Activated T-cell treated with anti-CD3 and anti-CD28 coated beads, Interleukin-2, amount 50 U/mL, for 24 hours (primary cell): ENCODE measurements around the gene CERS4.
A peak's percentile ranks its signal among the peaks of the same experiment; 100 is the strongest.
"Not testable (repeated sequence)": the region's sequence is repeated elsewhere in the genome, so short reads cannot be mapped to it uniquely, and the experiment has no call there.

Source experiments
- DNase-seq: peaks from one replicate; pipeline ENCODE4 v3.0.0-alpha.2; 2020
- H3K27ac Mint-ChIP-seq: 2 replicates; pipeline ENCODE4 v1.8.0; 2020; ENCODE audit warnings: mild to moderate bottlenecking, mixed read lengths
- H3K27me3 Mint-ChIP-seq: 2 replicates; pipeline ENCODE4 v1.8.0; 2020; ENCODE audit warnings: mixed read lengths
- H3K36me3 Mint-ChIP-seq: 2 replicates; pipeline ENCODE4 v1.8.0; 2020; ENCODE audit warnings: low read depth, mixed read lengths
- H3K4me1 Mint-ChIP-seq: 2 replicates; pipeline ENCODE4 v1.8.0; 2020; ENCODE audit warnings: low read depth, mixed read lengths
- H3K4me3 Mint-ChIP-seq: 2 replicates; pipeline ENCODE4 v1.8.0; 2020; ENCODE audit warnings: mild to moderate bottlenecking, moderate library complexity, mixed read lengths
- H3K9me3 Mint-ChIP-seq: 2 replicates; pipeline ENCODE4 v1.8.0; 2020; ENCODE audit warnings: mixed read lengths

The CERS4 gene, protein sequence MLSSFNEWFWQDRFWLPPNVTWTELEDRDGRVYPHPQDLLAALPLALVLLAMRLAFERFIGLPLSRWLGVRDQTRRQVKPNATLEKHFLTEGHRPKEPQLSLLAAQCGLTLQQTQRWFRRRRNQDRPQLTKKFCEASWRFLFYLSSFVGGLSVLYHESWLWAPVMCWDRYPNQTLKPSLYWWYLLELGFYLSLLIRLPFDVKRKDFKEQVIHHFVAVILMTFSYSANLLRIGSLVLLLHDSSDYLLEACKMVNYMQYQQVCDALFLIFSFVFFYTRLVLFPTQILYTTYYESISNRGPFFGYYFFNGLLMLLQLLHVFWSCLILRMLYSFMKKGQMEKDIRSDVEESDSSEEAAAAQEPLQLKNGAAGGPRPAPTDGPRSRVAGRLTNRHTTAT

DNA sequence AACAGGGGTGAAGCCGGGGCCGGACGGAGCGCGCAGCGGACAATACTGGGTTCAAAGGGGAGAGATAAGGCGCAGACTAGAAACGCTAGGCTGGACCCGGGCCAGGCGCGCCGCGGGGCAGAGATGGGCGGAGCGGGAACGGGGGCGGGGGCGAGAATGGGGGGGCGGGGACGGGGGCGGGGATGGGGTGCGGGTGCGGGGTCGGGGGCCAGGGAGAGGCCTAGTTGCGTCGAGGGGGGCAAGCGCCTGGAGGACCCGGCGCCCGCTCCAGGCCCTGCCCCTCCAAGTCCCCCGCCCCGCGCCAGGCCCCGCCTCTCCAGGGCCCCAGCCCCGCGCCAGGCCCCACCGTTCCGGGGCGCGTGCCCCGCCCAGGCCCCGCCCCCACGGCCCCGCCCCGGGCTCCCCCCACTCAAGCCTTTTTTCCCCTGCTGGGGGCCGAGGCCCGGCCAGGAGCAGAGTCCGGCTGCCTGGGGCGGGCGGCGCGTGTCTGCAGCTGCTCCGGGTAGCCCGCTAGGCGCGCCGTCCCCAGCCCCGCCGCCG, at the start of gene CERS4:
TSS of gene CERS4 (plus strand) at position 449 of the 540 bp plus-strand sequence. CDS start 41,707 bp downstream, outside the sequence.
- peak; percentile 85 for DNase-seq

DNA sequence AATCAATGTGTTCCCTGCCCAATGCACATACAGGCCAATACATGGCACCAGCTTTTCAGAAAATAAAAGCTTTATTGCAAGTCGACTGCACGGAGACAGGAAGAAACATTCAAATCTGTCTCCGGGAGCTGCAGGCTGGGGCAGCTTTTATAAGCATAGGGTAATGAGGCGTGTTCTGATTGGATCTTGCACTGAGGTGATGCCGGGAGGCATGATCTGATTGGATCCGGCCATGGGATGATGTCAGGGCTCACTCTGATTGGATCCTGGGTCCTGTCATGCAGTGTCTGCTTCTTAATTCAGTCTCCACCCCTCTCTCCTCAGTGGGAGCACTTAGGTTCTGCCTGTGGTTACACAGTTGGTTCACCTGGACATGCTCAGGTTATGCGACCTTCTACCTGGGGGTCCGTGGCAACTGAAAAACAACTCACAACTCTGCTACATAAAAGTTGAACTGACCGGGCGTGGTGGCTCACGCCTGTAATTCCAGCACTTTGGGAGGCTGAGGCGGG, 48.0 kb upstream of the CERS4 start:
- Mint-ChIP-seq H3K4me3 (no peak overlapping the region), H3K27me3 (peaks cover 10% of the 10 kb centered on the region)

More for the DNA sequence above, at the start of gene CERS4:
- Mint-ChIP-seq H3K4me3 (peak within 1 kb of the TSS; percentile 95), H3K27ac (peak within 1 kb of the TSS; percentile 95), H3K4me1 (peaks cover 25% of the 10 kb centered on the region), H3K27me3 (no peaks in the 10 kb centered on the region), H3K36me3 (peaks cover 22% of the 10 kb centered on the region), H3K9me3 (no peaks in the 10 kb centered on the region)

DNA sequence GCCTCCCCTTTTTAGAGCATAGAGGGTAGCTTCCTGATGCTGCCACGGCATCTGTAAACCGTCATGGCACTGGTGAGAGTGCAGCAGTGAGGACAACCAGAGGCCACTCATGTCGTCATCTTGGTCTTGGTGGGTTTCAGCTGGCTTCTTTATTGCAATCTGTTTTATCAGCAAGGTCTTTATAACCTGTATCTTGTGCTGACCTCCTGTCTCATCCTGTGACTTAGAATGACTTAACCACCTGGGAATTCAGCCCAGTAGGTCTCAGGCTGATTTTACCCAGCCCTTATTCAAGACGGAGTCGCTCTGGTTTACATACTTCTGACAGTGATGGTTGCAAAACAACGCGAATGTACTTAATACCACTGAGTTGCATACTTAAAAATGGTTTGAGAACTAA, 45.4 kb upstream of the CERS4 start:
- no peaks in the 10 kb centered on the region for H3K9me3 Mint-ChIP-seq

More for the DNA sequence above, 48.0 kb upstream of the CERS4 start:
- Mint-ChIP-seq H3K36me3 (no peaks in the 10 kb centered on the region), H3K27ac (peak overlapping the region; percentile 80), H3K9me3 (no peaks in the 10 kb centered on the region), H3K4me1 (peaks cover 6% of the 10 kb centered on the region)
- no peak for DNase-seq

DNA sequence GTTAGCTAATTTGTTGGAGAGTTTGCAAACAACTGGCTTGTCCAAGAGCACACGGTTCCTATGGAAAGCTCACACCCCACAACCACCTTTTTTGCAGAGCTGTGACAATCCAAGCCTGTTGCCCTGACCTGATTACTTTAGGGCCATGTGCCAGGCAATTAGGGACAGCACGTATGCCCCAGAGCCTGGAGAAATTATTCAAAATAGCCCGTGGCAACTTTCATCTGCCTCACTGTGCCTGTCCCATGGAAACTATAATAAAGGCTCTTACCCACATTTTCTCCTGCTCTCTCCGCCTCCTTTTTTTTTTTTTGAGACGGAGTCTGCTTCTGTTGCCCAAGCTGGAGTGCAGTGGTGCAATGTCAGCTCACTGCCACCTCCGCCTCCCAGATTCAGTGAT, 41.2 kb upstream of the CERS4 start:
- no peak for DNase-seq
- no peaks in the 10 kb centered on the region for H3K27me3 Mint-ChIP-seq
- no peaks in the 10 kb centered on the region for H3K36me3 Mint-ChIP-seq
- H3K4me3 Mint-ChIP-seq: no peak overlapping the region
- H3K27ac Mint-ChIP-seq: no peak overlapping the region
- no peaks in the 10 kb centered on the region for H3K4me1 Mint-ChIP-seq
- no peaks in the 10 kb centered on the region for H3K9me3 Mint-ChIP-seq

More for the DNA sequence above, 45.4 kb upstream of the CERS4 start:
- Mint-ChIP-seq H3K27ac (no peak overlapping the region), H3K36me3 (no peaks in the 10 kb centered on the region), H3K4me3 (no peak overlapping the region), H3K27me3 (no peaks in the 10 kb centered on the region), H3K4me1 (peaks cover 6% of the 10 kb centered on the region)
- DNase-seq: no peak

DNA sequence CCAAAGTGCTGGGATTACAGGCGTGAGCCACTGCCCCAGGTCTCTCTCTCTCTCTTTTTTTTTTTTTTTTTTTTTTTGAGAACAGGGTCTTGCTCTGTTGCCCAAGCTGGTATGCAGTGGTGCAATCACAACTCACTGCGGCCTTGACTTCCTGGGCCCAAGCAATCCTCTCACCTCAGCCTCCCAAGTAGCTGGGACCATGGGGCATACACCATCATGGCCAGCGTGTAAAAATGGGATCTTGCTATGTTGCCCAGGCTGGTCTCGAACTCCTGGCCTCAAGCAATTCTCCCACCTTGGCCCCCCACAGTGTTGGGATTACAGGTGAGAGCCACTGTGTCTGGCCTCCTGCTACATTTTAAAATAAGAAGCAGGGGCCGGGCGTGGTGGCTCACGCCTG, 40.6 kb upstream of the CERS4 start:
- Mint-ChIP-seq H3K27ac (no peak overlapping the region), H3K36me3 (no peaks in the 10 kb centered on the region), H3K4me1 (no peaks in the 10 kb centered on the region), H3K4me3 (no peak overlapping the region), H3K27me3 (no peaks in the 10 kb centered on the region), H3K9me3 (no peaks in the 10 kb centered on the region)
- DNase-seq: no peak

DNA sequence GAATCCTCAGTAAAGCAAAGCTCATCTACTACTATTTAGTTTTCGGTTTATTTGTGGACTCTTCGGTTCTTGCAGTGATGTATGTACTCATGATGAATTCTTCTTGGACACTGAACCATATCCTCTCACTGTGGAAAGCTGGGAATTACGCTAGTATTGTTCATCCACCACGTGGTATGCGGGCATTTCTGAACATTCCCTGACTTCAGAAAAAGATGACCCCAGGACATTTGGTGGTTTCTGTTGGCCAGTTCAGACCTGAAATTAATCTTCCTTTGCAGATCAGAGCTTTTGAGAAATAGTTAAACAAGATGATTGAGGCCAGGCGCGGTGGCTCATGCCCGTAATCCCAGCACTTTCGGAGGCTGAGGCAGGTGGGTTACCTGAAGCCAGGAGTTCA, 34.5 kb upstream of the CERS4 start:
- Mint-ChIP-seq H3K36me3 (no peaks in the 10 kb centered on the region), H3K9me3 (no peaks in the 10 kb centered on the region), H3K27me3 (no peaks in the 10 kb centered on the region), H3K4me1 (no peaks in the 10 kb centered on the region), H3K4me3 (no peak overlapping the region), H3K27ac (no peak overlapping the region)
- no peak for DNase-seq

DNA sequence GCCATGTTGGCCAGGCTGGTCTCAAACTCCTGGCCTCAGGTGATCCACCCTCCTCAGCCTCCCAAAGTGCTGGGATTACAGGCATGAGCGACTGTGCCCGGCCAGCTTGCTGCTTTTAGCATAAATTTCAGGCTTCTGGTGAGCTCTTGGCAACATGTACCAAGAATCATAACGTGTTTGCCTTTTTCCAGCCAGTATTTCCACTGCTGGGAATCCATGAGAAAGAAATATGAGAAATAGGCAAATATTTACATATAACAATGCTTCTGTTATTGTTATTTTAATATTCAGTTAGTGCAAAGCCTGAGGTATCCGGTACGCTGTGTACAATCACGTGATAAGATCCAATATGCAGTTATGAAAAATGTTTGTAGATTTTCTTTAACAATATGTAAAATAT, 29.2 kb upstream of the CERS4 start:
- DNase-seq: no peak
- H3K36me3 Mint-ChIP-seq: no peaks in the 10 kb centered on the region
- no peaks in the 10 kb centered on the region for H3K27me3 Mint-ChIP-seq
- no peak overlapping the region for H3K4me3 Mint-ChIP-seq
- no peaks in the 10 kb centered on the region for H3K9me3 Mint-ChIP-seq
- peaks cover 8% of the 10 kb centered on the region for H3K4me1 Mint-ChIP-seq
- no peak overlapping the region for H3K27ac Mint-ChIP-seq

DNA sequence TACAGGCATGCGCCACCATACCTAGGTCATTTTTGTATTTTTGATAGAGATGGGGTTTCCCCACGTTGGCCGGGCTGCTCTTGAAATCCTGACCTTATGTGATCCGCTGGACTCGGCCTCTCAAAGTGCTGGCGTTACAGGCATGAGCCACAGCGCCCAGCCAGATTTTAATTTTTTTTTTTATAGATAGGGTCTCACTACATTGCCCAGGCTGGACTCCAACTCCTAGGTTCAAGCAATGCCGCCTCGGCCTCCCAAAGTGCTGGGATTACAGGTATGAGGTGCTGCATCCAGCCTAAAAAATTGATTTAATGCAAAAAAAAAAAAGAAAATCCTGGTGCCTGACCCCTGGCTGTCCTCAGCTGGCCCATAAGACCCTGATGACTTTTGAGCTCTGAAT, 24.9 kb upstream of the CERS4 start:
- H3K36me3 Mint-ChIP-seq: no peaks in the 10 kb centered on the region
- H3K4me1 Mint-ChIP-seq: peaks cover 17% of the 10 kb centered on the region
- H3K27ac Mint-ChIP-seq: no peak overlapping the region
- H3K4me3 Mint-ChIP-seq: no peak overlapping the region
- H3K9me3 Mint-ChIP-seq: no peaks in the 10 kb centered on the region
- H3K27me3 Mint-ChIP-seq: no peaks in the 10 kb centered on the region
- no peak for DNase-seq

DNA sequence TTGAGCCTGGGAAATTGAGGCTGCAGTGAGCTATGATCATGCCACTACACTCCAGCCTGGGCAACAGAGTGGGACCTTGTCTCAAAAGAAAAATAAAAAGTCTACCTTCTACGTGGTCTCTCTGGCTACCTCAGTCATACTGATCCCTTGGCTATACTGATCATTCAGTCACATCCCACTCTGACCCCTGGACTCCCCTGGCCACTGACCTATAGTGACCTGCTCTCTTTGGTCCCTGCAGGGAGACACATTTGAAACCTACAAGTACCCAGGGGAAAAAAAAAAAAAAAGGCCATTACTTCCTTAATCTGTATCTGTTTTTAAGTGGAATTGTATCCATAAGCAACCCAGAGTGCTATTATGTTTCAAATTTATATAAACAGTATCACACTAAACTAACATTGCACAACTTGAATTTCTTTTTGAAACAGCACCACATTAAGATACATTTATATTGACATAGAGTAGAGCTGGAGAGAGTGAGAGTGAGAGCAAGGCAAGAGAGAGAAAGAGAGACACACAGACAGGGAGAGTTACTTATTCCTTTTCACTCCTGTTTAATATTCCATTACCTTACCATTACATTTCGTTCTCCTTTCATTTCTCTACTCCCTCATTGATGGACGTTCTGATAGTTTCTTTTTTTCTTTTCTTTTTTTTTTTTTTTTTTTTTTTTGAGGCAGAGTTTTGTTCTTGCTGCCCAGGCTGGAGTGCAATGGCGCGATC, 23.7 kb upstream of the CERS4 start:
- peaks cover 17% of the 10 kb centered on the region for H3K4me1 Mint-ChIP-seq
- no peaks in the 10 kb centered on the region for H3K9me3 Mint-ChIP-seq
- no peak for DNase-seq
- H3K27ac Mint-ChIP-seq: no peak overlapping the region
- H3K36me3 Mint-ChIP-seq: no peaks in the 10 kb centered on the region
- H3K4me3 Mint-ChIP-seq: no peak overlapping the region
- no peaks in the 10 kb centered on the region for H3K27me3 Mint-ChIP-seq

DNA sequence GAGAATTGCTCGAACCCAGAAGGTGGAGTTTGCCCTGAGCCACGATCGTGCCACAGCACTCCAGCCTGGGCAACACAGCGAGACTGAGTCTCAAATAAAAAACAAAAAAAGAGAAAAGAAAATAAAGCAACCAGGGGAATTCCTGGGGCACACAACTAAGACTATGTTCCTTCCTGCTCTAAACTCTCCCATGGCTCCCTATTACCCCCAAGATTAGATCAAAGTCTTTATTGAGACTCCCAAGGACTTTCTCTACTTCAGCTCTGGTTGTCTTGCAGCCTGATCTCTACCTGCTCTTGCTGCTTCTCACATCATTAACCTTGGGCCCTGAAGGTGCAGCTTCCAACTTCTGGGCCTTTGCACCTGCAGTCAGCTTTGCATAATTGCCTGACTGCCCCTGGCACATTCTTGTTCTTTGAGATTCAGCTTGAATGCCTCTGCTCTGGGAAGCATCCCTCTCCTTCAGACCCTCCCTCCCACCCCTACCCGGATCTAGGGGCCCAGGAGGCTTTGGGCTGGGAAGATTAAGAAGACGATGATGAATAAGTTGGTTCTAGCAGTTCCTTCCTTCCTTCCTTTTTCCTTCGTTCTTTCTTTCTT, 16.8 kb upstream of the CERS4 start:
- Mint-ChIP-seq H3K36me3 (no peaks in the 10 kb centered on the region), H3K4me1 (peaks cover 44% of the 10 kb centered on the region), H3K27ac (peak overlapping the region; percentile 14), H3K4me3 (no peak overlapping the region), H3K27me3 (no peaks in the 10 kb centered on the region), H3K9me3 (no peaks in the 10 kb centered on the region)
- no peak for DNase-seq

DNA sequence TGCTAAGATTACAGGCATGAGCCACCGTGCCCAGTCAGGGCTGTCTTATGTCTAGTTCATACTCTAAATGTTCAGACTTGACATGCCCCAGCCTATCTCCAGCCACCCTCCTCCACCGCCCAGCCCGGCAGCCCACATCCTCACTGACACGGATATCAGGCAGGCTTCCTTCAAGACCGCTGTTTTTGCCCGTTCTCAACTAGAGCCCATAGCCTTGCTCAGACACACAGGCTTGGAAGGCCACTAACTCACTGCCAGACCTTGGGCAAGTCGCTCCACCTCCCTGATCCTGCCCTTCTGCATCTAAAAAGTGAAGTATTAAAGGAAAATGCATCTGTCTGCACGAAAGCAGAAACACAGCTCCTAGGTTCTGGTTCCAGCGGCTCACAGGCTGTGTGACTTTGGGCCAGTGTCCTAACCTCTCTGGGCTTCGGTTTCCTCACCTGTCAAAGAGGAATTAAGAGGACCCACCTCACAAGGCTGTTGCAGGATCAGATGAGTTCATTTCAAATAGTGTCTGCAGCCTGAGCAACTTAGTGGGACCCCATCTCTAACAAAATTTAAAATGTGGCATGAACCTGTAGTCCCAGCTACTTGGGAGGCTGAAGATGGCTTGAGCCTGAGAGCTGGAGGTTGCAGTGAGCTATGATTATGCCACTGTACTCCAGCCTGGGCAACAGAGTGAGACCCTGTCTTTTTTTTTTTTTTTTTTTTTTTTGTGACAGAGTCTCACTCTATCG, 14.5 kb upstream of the CERS4 start:
- Mint-ChIP-seq H3K27ac (peak overlapping the region; percentile 89), H3K4me3 (peak overlapping the region; percentile 29), H3K27me3 (no peaks in the 10 kb centered on the region), H3K36me3 (no peaks in the 10 kb centered on the region), H3K9me3 (no peaks in the 10 kb centered on the region), H3K4me1 (peaks cover 37% of the 10 kb centered on the region)
- peak; percentile 60 for DNase-seq

DNA sequence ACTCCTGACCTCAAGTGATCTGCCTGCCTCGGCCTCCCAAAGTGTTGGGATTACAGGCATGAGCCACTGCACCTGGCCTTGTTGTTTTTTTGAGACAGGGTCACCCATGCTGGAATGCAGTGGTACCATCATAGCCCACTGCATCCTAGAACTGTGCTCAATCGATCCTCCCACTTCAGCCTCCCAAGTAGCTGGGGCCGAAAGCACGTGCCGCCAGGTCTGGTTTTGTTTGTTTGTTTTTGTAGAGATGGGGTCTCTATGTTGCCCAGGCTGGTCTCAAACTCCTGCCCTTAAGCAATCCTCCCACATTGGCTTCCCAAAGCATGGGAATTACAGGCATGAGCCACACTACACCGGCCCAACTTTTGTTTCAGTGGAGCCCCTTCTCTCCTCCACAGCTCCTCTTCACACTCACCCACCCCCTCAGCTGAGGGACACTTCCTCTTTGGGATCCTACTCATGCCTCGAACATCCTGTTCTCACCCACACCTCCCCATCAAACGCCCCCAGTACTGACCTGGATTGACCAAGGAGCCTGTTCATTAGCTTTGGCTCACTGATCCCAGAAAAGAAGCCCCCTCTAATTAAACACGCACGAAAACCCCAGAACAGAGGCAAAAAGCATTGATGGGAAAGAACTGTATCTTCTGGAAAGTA, 12.8 kb upstream of the CERS4 start:
- DNase-seq: no peak
- Mint-ChIP-seq H3K9me3 (no peaks in the 10 kb centered on the region), H3K27ac (no peak overlapping the region), H3K4me1 (peaks cover 37% of the 10 kb centered on the region), H3K27me3 (no peaks in the 10 kb centered on the region), H3K4me3 (no peak overlapping the region), H3K36me3 (no peaks in the 10 kb centered on the region)

DNA sequence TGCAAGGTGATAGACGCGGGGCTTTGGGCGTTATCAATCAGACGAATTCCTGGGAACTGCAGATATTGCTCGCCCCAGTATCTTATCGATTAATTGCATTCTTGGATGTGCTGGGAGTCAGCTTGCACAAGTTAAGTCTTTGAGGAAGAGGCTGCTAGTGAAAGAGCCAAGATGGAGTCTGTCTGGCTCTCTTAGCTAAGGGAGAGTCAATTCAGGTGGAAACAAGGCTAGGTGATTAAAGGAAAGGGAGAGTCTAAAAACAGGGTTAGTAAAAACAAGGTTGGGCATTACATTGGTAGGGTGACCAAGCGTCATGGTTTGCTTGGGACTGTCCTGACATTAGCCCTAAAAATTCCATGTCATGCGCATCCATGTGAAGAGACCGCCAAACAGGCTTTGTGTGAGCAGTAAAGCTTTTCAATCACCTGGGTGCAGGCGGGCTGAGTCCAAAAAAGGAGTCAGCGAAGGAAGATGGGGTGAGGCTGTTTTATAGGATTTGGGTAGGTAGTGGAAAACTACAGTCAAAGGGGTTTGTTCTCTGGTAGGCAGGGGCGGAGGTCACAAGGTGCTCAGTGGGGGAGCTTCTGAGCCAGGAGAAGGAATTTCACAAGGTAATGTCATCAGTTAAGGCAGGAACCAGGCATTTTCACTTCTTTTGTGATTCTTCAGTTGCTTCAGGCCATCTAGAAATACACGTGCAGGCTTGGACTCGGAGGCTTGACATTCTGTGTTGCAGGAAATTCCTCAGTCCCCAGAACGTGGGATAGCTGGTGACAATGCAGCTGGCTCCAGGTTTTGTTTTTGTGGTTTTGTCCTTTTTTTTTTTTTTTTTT, 5.7 kb upstream of the CERS4 start:
- not testable (repeated sequence) for H3K27me3 Mint-ChIP-seq

More for the DNA sequence above, 5.7 kb upstream of the CERS4 start:
- DNase-seq, H3K4me1 Mint-ChIP-seq, H3K27ac Mint-ChIP-seq, H3K9me3 Mint-ChIP-seq, H3K4me3 Mint-ChIP-seq, H3K36me3 Mint-ChIP-seq: not testable (repeated sequence)
